ENCODE data around the gene SNX1. TPM values are rescaled to one million over a fixed set of nuclear protein-coding genes. Genes with fewer than 3 reads are reported as not detected.

The SNX1 gene
- total and polyA plus RNA-seq, 2 donors (not counting 1 experiment from before 2014, with no cell fraction given), result 87.9 to 152 TPM

DNA sequence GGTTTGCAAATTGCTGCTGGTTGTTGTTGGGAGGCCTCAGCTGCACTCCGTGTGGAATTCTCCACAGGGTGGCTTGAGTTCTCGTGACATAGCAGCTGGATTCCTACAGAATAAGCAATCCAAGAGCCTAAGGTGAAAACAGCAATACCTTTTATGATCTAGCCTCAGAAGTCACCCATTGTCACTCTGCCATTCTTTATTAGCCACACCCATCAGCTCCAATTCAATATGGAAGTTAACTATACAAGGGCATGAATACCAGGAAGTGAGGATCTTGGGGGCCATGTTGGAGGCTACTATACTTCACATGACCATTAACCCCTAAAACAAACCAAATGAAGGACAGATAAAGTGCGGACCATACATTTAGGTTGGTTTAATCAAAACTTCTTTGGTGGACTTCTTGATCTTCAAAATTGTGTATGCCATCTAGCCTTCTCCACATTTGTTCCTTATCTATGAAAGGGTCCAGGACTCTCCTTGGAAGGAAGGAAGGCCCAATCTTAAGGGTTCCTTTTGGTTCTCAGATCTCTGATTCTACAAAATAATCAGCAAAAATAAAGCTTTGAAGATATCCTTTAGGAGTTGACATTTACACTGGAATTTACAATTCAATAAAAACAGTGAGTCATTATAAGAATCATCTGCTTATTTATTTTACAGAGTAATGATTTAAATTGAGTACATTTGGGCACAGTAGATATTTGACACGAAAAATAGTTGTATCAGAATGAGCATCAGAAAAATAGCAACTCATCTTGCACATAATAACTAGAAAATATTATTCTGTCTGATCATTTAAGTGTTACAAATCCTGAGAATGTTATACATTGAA is 23.6 kb upstream of the SNX1 start:
- Histone ChIP-seq H3K9ac (ENCODE audit: low read length) (no peak overlapping the region), H3K79me2 (ENCODE audit: control insufficient read depth, insufficient read depth, low read length) (peaks cover 2% of the 10 kb centered on the region), H3K27ac (ENCODE audit: low read length in 2 of 2) (peak overlapping the region in 1 of 2 donors; percentile 28), H4K20me1 (ENCODE audit: control insufficient read depth, insufficient read depth, low read length, poor library complexity, severe bottlenecking) (peaks cover 2% of the 10 kb centered on the region), H2AFZ (ENCODE audit: insufficient read depth, low read depth, low read length, poor library complexity, severe bottlenecking) (no peak overlapping the region), H3K9me3 (ENCODE audit: control extremely low read depth in 1 of 3, control insufficient read depth in 2 of 3, insufficient read depth in 1 of 3, low read length in 2 of 3) (no peaks in the 10 kb centered on the region), H3K27me3 (replicated peaks in 1 of 4; ENCODE audit: control extremely low read depth in 1 of 4, control insufficient read depth in 3 of 4, insufficient read depth in 4 of 4, low read length in 3 of 4) (no peaks in the 10 kb centered on the region), H3K4me2 (replicated peaks; ENCODE audit: low read depth, low read length, poor library complexity, severe bottlenecking) (no peak overlapping the region), H3K4me1 (ENCODE audit: control insufficient read depth in 2 of 2, insufficient read depth in 2 of 2, low read length in 2 of 2) (peaks cover 24 to 27% of the 10 kb centered on the region in 2 donors), H3K36me3 (replicated peaks in 1 of 2; ENCODE audit: control extremely low read depth in 1 of 2, control insufficient read depth in 1 of 2, extremely low read depth in 1 of 2, insufficient read depth in 2 of 2, low read length in 1 of 2) (peaks cover 8 to 46% of the 10 kb centered on the region in 2 experiments), H3K4me3 (ENCODE audit: control extremely low read depth in 1 of 5, extremely low read depth in 1 of 5, insufficient read depth in 1 of 5, low read depth in 2 of 5, low read length in 4 of 5) (no peak overlapping the region)
- H3K27me3 Mint-ChIP-seq, result no peaks in the 10 kb centered on the region
- H3K4me3 Mint-ChIP-seq, result no peak overlapping the region
- ChIA-PET POLR2A (no interaction called here), CTCF (interaction anchor here (0.9 to 10.6 kb wide), 5 partner anchors 17 to 363 kb away, joined by 3 to 307 read pairs (median 4); partner anchors contain the start of gene SNX1)
- H3K27ac Mint-ChIP-seq, result no peak overlapping the region
- intact Hi-C loops (cut with micrococcal nuclease), result no loop called here
- H3K9me3 Mint-ChIP-seq (ENCODE audit: insufficient read depth), result no peaks in the 10 kb centered on the region
- ATAC-seq (ENCODE audit: low read depth) (no peak), DNase-seq (no peak)
- H3K4me1 Mint-ChIP-seq, result peaks cover 34% of the 10 kb centered on the region
- TF ChIP-seq, protein P1, sequence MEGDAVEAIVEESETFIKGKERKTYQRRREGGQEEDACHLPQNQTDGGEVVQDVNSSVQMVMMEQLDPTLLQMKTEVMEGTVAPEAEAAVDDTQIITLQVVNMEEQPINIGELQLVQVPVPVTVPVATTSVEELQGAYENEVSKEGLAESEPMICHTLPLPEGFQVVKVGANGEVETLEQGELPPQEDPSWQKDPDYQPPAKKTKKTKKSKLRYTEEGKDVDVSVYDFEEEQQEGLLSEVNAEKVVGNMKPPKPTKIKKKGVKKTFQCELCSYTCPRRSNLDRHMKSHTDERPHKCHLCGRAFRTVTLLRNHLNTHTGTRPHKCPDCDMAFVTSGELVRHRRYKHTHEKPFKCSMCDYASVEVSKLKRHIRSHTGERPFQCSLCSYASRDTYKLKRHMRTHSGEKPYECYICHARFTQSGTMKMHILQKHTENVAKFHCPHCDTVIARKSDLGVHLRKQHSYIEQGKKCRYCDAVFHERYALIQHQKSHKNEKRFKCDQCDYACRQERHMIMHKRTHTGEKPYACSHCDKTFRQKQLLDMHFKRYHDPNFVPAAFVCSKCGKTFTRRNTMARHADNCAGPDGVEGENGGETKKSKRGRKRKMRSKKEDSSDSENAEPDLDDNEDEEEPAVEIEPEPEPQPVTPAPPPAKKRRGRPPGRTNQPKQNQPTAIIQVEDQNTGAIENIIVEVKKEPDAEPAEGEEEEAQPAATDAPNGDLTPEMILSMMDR (IDR thresholded peaks at IDR 0.05), result no peak
- no peak for TF ChIP-seq EZH2 (IDR thresholded peaks at IDR 0.05; ENCODE audit: borderline replicate concordance, insufficient read depth, low read depth, low read length, poor library complexity, severe bottlenecking)
- WGBS (ENCODE audit: insufficient coverage), result 100% methylated on average over 2 of the region's 4 CpGs

DNA sequence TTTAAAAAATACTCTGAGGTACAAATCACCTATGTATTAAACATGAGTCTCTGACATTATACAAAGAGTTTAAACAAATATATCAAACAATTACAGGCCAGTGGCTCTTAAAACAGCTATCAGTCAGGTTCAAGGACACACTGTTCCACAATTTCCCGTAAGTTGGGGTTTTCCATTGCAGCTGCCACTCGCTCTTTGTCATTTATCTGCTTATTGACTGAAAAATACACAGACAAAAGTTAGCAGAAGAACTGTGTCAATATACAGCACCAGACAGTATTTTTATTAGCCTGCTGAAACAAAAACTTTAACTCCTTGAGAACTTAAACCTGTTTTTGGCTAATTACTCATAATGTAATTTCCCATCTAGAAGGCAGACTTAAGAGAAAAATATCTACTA is 23.0 kb upstream of the SNX1 start:
- intact Hi-C loops (cut with micrococcal nuclease), result no loop called here
- H3K9me3 ChIP-seq (ENCODE audit: control extremely low read depth in 1 of 3, control insufficient read depth in 2 of 3, insufficient read depth in 1 of 3, low read length in 2 of 3), result no peaks in the 10 kb centered on the region

More for the DNA sequence above, 23.0 kb upstream of the SNX1 start:
- no peak overlapping the region for H2AFZ ChIP-seq (ENCODE audit: insufficient read depth, low read depth, low read length, poor library complexity, severe bottlenecking)
- 100% methylated on average over 1 of the region's 2 CpGs for WGBS (ENCODE audit: insufficient coverage)
- H3K27me3 ChIP-seq (replicated peaks in 1 of 4; ENCODE audit: control extremely low read depth in 1 of 4, control insufficient read depth in 3 of 4, insufficient read depth in 4 of 4, low read length in 3 of 4), result no peaks in the 10 kb centered on the region
- CTCF ChIA-PET, result interaction anchor here (1.2 to 10.6 kb wide), 4 partner anchors 23 to 320 kb away, joined by 3 to 307 read pairs (median 10); partner anchors contain the start of gene SNX1
- peaks cover 9% of the 10 kb centered on the region for H4K20me1 ChIP-seq (ENCODE audit: control insufficient read depth, insufficient read depth, low read length, poor library complexity, severe bottlenecking)
- Mint-ChIP-seq H3K9me3 (ENCODE audit: insufficient read depth) (no peaks in the 10 kb centered on the region), H3K4me1 (peaks cover 32% of the 10 kb centered on the region), H3K27ac (no peak overlapping the region), H3K4me3 (no peak overlapping the region), H3K27me3 (no peaks in the 10 kb centered on the region)
- H3K79me2 ChIP-seq (ENCODE audit: control insufficient read depth, insufficient read depth, low read length), result peaks cover 9% of the 10 kb centered on the region
- DNase-seq, result no peak
- TF ChIP-seq, protein P1 (IDR thresholded peaks at IDR 0.05), result no peak
- no peak for TF ChIP-seq EZH2 (IDR thresholded peaks at IDR 0.05; ENCODE audit: borderline replicate concordance, insufficient read depth, low read depth, low read length, poor library complexity, severe bottlenecking)
- no peak overlapping the region for H3K4me2 ChIP-seq (replicated peaks; ENCODE audit: low read depth, low read length, poor library complexity, severe bottlenecking)
- peak overlapping the region in 1 of 2 donors; percentile 5 for H3K27ac ChIP-seq (ENCODE audit: low read length in 2 of 2)
- H3K36me3 ChIP-seq (replicated peaks in 1 of 2; ENCODE audit: control extremely low read depth in 1 of 2, control insufficient read depth in 1 of 2, extremely low read depth in 1 of 2, insufficient read depth in 2 of 2, low read length in 1 of 2), result peaks cover 8 to 53% of the 10 kb centered on the region in 2 experiments
- H3K4me1 ChIP-seq (ENCODE audit: control insufficient read depth in 2 of 2, insufficient read depth in 2 of 2, low read length in 2 of 2), result peaks cover 18 to 20% of the 10 kb centered on the region in 2 donors
- POLR2A ChIA-PET, result no interaction called here
- no peak overlapping the region for H3K4me3 ChIP-seq (ENCODE audit: control extremely low read depth in 1 of 5, extremely low read depth in 1 of 5, insufficient read depth in 1 of 5, low read depth in 2 of 5, low read length in 4 of 5)
- no peak for ATAC-seq (ENCODE audit: low read depth)
- H3K9ac ChIP-seq (ENCODE audit: low read length), result no peak overlapping the region
